ENCODE data around the gene TBCD.

DNA sequence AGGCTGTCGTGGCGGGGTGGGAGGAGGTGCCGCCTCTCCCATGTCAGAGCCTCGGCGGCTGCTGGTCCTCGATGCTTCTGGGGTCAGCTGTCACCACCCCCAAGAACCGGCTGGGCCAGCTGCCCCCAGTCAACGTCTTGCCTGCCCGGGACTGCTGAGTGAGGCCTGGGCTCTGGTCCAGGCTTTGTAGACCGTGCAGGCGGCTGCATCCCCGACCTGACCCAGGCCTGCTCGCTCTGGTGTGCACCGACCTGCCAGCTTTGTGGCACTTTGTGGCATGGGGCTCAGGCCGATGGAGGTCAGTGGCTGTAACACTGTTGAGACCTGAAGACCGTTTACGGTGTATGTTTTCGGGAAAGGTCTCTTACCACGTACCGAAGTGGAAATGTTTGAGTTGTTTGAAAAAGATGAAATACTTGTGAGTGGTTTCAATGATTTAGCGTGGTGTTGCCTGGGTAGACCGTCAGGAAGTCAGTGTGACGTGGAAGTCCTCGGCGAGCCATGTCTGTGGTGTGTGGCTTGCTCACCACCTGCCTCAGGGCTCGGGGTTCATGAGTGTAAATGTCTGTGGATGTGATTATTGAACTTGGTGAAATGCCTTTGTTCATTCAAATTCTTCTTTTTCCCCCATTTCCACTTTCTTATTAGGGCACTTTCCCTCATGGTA lies 141.2 kb downstream of the TBCD start:
- TF ChIP-seq, protein P1, sequence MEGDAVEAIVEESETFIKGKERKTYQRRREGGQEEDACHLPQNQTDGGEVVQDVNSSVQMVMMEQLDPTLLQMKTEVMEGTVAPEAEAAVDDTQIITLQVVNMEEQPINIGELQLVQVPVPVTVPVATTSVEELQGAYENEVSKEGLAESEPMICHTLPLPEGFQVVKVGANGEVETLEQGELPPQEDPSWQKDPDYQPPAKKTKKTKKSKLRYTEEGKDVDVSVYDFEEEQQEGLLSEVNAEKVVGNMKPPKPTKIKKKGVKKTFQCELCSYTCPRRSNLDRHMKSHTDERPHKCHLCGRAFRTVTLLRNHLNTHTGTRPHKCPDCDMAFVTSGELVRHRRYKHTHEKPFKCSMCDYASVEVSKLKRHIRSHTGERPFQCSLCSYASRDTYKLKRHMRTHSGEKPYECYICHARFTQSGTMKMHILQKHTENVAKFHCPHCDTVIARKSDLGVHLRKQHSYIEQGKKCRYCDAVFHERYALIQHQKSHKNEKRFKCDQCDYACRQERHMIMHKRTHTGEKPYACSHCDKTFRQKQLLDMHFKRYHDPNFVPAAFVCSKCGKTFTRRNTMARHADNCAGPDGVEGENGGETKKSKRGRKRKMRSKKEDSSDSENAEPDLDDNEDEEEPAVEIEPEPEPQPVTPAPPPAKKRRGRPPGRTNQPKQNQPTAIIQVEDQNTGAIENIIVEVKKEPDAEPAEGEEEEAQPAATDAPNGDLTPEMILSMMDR (tag by site-specific recombination; IDR thresholded peaks at IDR 0.05), result no peak
- TF ChIP-seq ZNF266 (tag by site-specific recombination; IDR thresholded peaks at IDR 0.05; ENCODE audit: low read depth) (no peak), ZNF791 (tag by site-specific recombination; IDR thresholded peaks at IDR 0.05) (no peak), YY1 (tag by site-specific recombination; IDR thresholded peaks at IDR 0.05) (no peak), ZNF146 (tag by site-specific recombination; IDR thresholded peaks at IDR 0.05) (no peak), GFI1B (tag by site-specific recombination; IDR thresholded peaks at IDR 0.05) (no peak), ZNF16 (tag by site-specific recombination; IDR thresholded peaks at IDR 0.05; ENCODE audit: low read depth) (no peak), GLI2 (tag by site-specific recombination; IDR thresholded peaks at IDR 0.05; ENCODE audit: borderline replicate concordance, low read depth) (no peak), ZNF610 (tag by site-specific recombination; IDR thresholded peaks at IDR 0.05; ENCODE audit: borderline replicate concordance) (no peak), ZNF843 (tag by site-specific recombination; IDR thresholded peaks at IDR 0.05) (no peak), ZNF223 (tag by site-specific recombination; IDR thresholded peaks at IDR 0.05) (no peak), SP2 (tag by site-specific recombination; IDR thresholded peaks at IDR 0.05) (no peak)
- TF ChIP-seq, protein P2, sequence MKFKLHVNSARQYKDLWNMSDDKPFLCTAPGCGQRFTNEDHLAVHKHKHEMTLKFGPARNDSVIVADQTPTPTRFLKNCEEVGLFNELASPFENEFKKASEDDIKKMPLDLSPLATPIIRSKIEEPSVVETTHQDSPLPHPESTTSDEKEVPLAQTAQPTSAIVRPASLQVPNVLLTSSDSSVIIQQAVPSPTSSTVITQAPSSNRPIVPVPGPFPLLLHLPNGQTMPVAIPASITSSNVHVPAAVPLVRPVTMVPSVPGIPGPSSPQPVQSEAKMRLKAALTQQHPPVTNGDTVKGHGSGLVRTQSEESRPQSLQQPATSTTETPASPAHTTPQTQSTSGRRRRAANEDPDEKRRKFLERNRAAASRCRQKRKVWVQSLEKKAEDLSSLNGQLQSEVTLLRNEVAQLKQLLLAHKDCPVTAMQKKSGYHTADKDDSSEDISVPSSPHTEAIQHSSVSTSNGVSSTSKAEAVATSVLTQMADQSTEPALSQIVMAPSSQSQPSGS (tag by site-specific recombination; IDR thresholded peaks at IDR 0.05; ENCODE audit: low read depth), result no peak

All from HEK293 (cell line).